PFSK-1 (cell line): ENCODE measurements around the gene KLRK1.

Experiments used
- FOXP2 ChIP-seq: optimal IDR thresholded peaks from 2 replicates; pipeline ENCODE3; 2011; ENCODE audit warnings: borderline replicate concordance, control low read depth, inconsistent platforms; ENCODE audit not compliant: insufficient read depth; ENCODE audit errors: extremely low read length, extremely low read depth
- TF ChIP-seq, protein P1 (sequence below), 2 experiments: IDR thresholded peaks; 2 replicates each; pipeline versions ENCODE4 v1.6.1 to v1.8.0; 2011 to 2012; ENCODE audit warnings: low read depth in 2 of 2, low read length in 2 of 2, control low read depth in 1 of 2, inconsistent platforms in 1 of 2, mild to moderate bottlenecking in 1 of 2, moderate library complexity in 1 of 2; ENCODE audit not compliant: insufficient read depth in 1 of 2

GRCh38 chr12:10354071-10354470 lies 35.8 kb downstream of the KLRK1 start:
- no peak for TF ChIP-seq FOXP2
- TF ChIP-seq, protein P1, sequence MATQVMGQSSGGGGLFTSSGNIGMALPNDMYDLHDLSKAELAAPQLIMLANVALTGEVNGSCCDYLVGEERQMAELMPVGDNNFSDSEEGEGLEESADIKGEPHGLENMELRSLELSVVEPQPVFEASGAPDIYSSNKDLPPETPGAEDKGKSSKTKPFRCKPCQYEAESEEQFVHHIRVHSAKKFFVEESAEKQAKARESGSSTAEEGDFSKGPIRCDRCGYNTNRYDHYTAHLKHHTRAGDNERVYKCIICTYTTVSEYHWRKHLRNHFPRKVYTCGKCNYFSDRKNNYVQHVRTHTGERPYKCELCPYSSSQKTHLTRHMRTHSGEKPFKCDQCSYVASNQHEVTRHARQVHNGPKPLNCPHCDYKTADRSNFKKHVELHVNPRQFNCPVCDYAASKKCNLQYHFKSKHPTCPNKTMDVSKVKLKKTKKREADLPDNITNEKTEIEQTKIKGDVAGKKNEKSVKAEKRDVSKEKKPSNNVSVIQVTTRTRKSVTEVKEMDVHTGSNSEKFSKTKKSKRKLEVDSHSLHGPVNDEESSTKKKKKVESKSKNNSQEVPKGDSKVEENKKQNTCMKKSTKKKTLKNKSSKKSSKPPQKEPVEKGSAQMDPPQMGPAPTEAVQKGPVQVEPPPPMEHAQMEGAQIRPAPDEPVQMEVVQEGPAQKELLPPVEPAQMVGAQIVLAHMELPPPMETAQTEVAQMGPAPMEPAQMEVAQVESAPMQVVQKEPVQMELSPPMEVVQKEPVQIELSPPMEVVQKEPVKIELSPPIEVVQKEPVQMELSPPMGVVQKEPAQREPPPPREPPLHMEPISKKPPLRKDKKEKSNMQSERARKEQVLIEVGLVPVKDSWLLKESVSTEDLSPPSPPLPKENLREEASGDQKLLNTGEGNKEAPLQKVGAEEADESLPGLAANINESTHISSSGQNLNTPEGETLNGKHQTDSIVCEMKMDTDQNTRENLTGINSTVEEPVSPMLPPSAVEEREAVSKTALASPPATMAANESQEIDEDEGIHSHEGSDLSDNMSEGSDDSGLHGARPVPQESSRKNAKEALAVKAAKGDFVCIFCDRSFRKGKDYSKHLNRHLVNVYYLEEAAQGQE (IDR thresholded peaks at IDR 0.05; ENCODE audit: insufficient read depth in 1 of 2, low read depth in 2 of 2, low read length in 2 of 2), result no peak
